GM13977 (cell line): ENCODE measurements around the gene CDKN2AIP.

Experiments used
- DNase-seq: peaks from one replicate; pipeline ENCODE4 v3.0.0; 2012; ENCODE audit warnings: low spot score
- CTCF ChIP-seq: IDR thresholded peaks from 2 replicates; pipeline ENCODE4 v1.5.1; 2012; ENCODE audit warnings: mild to moderate bottlenecking, control low read depth; ENCODE audit not compliant: insufficient read depth; ENCODE audit errors: extremely low read depth, missing control alignments
- in situ Hi-C: fragments of 300-500 bp; cut with MboI; formaldehyde crosslinking; loops from one replicate; pipeline ENCODE4 v1.12.0; 2022; ENCODE audit warnings: low sequenced_read_pairs, low pct_unique_long_range_greater_than_20kb, mixed read lengths, inconsistent platforms; ENCODE audit not compliant: unreplicated experiment

CDKN2AIP gene

GRCh38 chr4:183444214-183445096 lies at the start of gene CDKN2AIP:
CDKN2AIP (plus strand) TSS chr4:183444636; CDS start chr4:183444798, 162 bp downstream.
- TF ChIP-seq CTCF: peak; percentile 11

DNA sequence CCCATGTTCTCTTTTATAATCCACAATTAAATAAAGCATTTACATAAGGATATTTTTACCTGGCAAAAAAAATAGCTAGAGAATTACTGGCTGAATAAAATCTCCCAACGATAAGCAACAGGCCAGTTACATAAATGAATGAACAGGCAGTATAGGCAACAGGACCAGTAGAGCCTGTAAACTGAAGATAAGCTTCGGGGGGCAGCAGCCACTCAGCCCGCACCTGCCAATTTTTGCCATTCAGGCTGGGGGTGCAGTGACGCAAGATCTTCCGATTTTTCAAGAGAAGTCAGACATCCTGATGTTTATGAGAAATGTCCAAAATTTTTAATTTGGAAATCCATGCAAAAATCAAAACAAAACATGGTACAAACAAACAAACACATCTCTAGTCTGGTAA lies 49.0 kb upstream of the CDKN2AIP start:
- no peak for DNase-seq
- in situ Hi-C loops: no loop called here
- TF ChIP-seq CTCF: no peak

More at GRCh38 chr4:183444214-183445096, at the start of gene CDKN2AIP:
- in situ Hi-C loops: no loop called here
- DNase-seq: peak; percentile 94

DNA sequence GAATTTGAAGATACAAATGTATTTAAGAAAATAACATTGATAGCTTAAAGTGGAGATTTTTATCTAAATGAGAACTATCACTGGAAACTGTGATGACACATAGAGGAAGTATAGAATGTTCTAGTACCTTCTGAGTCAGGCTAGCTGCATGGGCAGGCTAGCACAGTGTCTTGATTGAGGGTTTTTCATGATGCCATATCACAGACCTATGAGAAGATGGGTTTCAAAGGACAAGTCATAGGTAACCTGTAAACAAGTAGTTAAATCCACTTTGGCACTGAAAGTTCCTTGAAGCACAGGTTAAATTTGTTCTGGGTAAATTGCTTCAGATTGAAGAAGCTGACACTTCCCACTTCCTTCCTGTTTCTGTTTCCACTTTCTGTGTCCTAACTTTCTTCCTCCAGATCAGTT lies 48.2 kb upstream of the CDKN2AIP start:
- no peak for TF ChIP-seq CTCF

DNA sequence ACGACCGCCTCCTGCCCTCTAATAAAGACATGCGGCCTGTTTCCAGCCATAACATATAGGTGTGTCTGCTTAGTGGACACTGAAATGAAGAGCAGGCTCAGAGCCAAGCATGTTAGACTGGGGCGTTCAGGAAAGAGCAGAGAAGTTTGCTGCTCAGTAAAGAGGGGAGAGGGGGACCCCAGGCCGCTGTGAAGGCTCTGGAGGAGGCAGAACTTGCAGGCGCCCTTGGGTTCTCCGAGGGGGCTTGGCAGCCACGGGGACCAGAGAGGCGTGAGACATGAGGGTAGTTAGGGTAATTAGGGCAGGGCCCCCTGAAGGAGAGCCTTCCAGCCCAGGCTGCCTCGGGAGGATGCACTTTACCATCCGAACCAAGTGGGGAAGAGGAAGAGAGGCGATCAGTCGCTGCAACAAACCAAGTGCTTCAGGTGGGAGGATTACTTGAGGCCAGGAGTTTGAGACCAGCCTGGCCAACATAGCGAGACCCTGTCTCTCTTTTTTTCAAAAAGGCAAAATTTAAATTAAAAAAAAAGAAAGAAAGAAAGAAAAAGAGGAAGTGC lies 46.6 kb upstream of the CDKN2AIP start:
- TF ChIP-seq CTCF: no peak
- DNase-seq: no peak
- in situ Hi-C loops: no loop called here

More for the DNA sequence above, 48.2 kb upstream of the CDKN2AIP start:
- DNase-seq: no peak
- in situ Hi-C loops: no loop called here

- peak; percentile 61 for TF ChIP-seq CTCF
Measured at GRCh38 chr4:183398298-183399125, 45.9 kb upstream of the CDKN2AIP start.

DNA sequence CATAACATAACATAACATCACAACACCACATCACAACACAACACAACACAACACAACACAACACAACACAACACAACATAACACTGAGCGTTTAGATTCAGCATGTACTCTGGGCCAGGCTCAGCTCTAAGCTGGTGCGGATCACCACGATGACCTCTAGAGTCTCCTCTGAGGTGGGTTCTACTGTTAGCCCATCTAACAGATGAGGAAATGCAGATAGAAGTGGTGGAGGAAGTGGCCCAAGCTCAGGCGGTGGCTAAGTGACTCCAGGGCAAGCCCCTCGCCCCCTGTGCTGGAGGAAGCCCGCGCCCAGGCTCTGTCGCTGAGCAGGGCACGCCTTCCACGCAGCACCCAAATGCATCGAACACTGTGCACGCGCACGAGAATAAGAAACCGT lies 45.3 kb upstream of the CDKN2AIP start:
- TF ChIP-seq CTCF: no peak
- no peak for DNase-seq
- in situ Hi-C loops: no loop called here

More at GRCh38 chr4:183398298-183399125, 45.9 kb upstream of the CDKN2AIP start:
- in situ Hi-C loops: no loop called here
- peak; percentile 73 for DNase-seq
